Right lobe of liver (tissue), 6 donors: ENCODE data around the gene LITAFD. TPM values are rescaled to one million over a fixed set of nuclear protein-coding genes. Genes with fewer than 3 reads are reported as not detected.

Experiments
- ATAC-seq, 4 donors: fragments of 200-7000 bp; cut with Tn5 transposase; one replicate each; pipeline ENCODE4 v1.9.1; 2020; ENCODE audit warnings: mild to moderate bottlenecking in 4 of 4, moderate library complexity in 4 of 4
- DNase-seq, 3 donors: peaks; one replicate each; pipeline ENCODE4 v3.0.0-alpha.2; 2020
- H3K27ac ChIP-seq, 3 donors: fragments of 200-600 bp; one replicate each; pipeline ENCODE4 v1.8.0; 2022
- H3K27me3 ChIP-seq, 2 donors: fragments of 200-600 bp; one replicate each; pipeline ENCODE4 v1.8.0; 2022
- H3K36me3 ChIP-seq, 4 donors: fragments of 200-600 bp; sonication (generic) in 1 of 4; one replicate each; pipeline versions ENCODE4 v1.5.1 to v1.8.0; 2017 to 2022; ENCODE audit warnings: control low read depth in 1 of 4
- H3K4me1 ChIP-seq, 4 donors: fragments of 200-600 bp; sonication (generic) in 1 of 4; one replicate each; pipeline versions ENCODE4 v1.5.1 to v1.8.0; 2017 to 2022; ENCODE audit warnings: control low read depth in 1 of 4
- H3K4me3 ChIP-seq, 3 donors: fragments of 200-600 bp; one replicate each; pipeline ENCODE4 v1.8.0; 2022
- H3K9me3 ChIP-seq, 4 donors: fragments of 200-600 bp; sonication (generic) in 1 of 4; one replicate each; pipeline versions ENCODE4 v1.5.1 to v1.8.0; 2017 to 2022; ENCODE audit warnings: control low read depth in 1 of 4
- POLR2A ChIP-seq: fragments of 450-650 bp; IDR thresholded peaks from one replicate; pipeline ENCODE4 v1.6.1; 2017; ENCODE audit warnings: antibody characterized with exemption, mild to moderate bottlenecking
- WGBS: methylation state at CpG from one replicate; pipeline ENCODE4 v1.1.6; 2018; ENCODE audit warnings: low coverage, low lambda C conversion rate; ENCODE audit not compliant: insufficient coverage; ENCODE audit errors: missing lambda C conversion rate; 5-methylcytosine and 5-hydroxymethylcytosine counted together
- intact Hi-C, 2 donors: fragments of 100-400 bp; cut with DNase I; formaldehyde crosslinking; loops; one replicate each; pipeline versions ENCODE4 v1.11.2 to v1.14.1; 2022
- total RNA-seq, 6 experiments: library from RNA; depleted of rRNA in 2 of 6; stranded (reverse); fragments of >200 nt in 2 of 6; fragmentation: NEBNext Ultra II Directional in 3 of 6; extraction: Animal tissue kit (Norgen Biotek cat#: 25700) in 3 of 6; gene quantifications; one replicate each; pipeline versions ENCODE4 v1.1.0 to v1.2.4, GENCODE V29; 2016 to 2023
- TF ChIP-seq, protein P1 (sequence below), 4 donors: fragments of 200-600 bp in 3 of 4; fragments of 450-650 bp in 1 of 4; IDR thresholded peaks; one replicate each; pipeline versions ENCODE4 v1.5.1 to v1.8.0; 2016 to 2022; ENCODE audit warnings: antibody characterized with exemption in 4 of 4, mild to moderate bottlenecking in 2 of 4
- donor health status: DM: no; HTN: yes; CAD: no.
- donor health status: DM: no; HTN: no; CAD: no.
- donor health status: DM: no; HTN: no; CAD: no.
- donor health status: DM: no; HTN: yes; CAD: no.
- donor health status: DM: no; HTN: yes; CAD: no.

Gene LITAFD
- total RNA-seq, 6 experiments from 2014 or later = not detected

DNA sequence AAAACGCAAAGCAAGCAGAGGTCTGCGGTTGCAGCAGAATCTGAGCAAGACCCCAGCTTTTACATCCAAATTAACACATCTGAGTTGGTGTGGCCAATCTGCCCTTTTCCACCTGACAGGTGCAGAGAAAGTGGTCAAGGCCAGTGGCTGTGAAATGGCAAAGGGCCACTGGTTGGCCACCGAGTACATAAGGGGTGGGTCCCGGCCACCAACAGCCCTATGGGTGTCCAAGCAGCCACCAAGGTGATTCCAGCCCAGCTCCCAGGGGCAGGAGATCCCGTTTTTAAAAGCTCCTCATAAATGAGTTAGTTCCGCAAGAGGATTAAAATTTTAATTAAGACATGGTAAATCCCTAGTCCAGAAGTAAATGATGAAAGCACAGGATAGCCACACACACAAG is 52.5 kb downstream of the LITAFD start:
- WGBS = 79% methylated on average over 5 of the region's 6 CpGs
- Histone ChIP-seq H3K4me3 (no peak overlapping the region), H3K27ac (no peak overlapping the region), H3K9me3 (no peaks in the 10 kb centered on the region), H3K4me1 (peaks cover 0 to 13% (median 0%) of the 10 kb centered on the region in 4 donors), H3K27me3 (no peaks in the 10 kb centered on the region), H3K36me3 (no peaks in the 10 kb centered on the region)
- no peak for DNase-seq
- intact Hi-C loops = no loop called here
- TF ChIP-seq, protein P1, sequence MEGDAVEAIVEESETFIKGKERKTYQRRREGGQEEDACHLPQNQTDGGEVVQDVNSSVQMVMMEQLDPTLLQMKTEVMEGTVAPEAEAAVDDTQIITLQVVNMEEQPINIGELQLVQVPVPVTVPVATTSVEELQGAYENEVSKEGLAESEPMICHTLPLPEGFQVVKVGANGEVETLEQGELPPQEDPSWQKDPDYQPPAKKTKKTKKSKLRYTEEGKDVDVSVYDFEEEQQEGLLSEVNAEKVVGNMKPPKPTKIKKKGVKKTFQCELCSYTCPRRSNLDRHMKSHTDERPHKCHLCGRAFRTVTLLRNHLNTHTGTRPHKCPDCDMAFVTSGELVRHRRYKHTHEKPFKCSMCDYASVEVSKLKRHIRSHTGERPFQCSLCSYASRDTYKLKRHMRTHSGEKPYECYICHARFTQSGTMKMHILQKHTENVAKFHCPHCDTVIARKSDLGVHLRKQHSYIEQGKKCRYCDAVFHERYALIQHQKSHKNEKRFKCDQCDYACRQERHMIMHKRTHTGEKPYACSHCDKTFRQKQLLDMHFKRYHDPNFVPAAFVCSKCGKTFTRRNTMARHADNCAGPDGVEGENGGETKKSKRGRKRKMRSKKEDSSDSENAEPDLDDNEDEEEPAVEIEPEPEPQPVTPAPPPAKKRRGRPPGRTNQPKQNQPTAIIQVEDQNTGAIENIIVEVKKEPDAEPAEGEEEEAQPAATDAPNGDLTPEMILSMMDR (IDR thresholded peaks at IDR 0.05) = no peak
- TF ChIP-seq POLR2A = no peak
- no peak for ATAC-seq

Other genes with a start within 250 kb of the LITAFD start
- gene ABAT, start 207.7 kb upstream of the LITAFD start, total RNA-seq = 100 to 1,000 TPM; 160 to 378 (median 305) TPM
- 1 to 10 TPM; 5.0 to 9.4 (median 6.9) TPM for gene TMEM186, start 84.7 kb upstream of the LITAFD start, total RNA-seq
- gene PMM2, start 84.5 kb upstream of the LITAFD start, total RNA-seq = 10 to 100 TPM; 18.6 to 47.8 (median 39.0) TPM
- gene CARHSP1, start 13.3 kb upstream of the LITAFD start, total RNA-seq = 100 to 1,000 TPM in 1 of 6 experiments, 10 to 100 TPM in 5; 61.5 to 132 (median 73.1) TPM
- 10 to 100 TPM; 46.8 to 55.8 (median 49.1) TPM for gene USP7, start 81.6 kb downstream of the LITAFD start, total RNA-seq
- 10 to 100 TPM; 23.6 to 34.8 (median 28.3) TPM for gene HAPSTR1, start 209.3 kb downstream of the LITAFD start, total RNA-seq